ENCODE results near the gene SHANK1.

DNA sequence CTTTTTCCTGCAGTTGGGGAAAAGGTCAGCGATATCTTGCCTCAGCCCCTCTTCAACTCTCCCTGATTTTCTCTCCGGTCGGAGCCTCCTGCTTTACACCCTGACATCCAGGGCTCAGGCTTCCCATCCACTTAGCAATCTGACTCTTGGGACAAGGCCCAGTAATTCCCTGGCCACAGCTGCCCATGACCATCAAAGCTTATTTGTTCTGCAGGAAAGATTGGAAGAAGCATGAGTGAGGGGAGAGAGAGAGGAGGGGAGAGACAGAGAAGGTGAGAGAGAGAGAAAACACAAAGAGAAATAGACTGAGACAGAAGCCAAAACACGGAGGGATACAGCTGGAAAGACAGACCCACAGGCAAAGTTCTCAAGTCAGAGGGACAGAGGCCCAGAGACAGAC, 93.6 kb downstream of the SHANK1 start:
- TF ChIP-seq, protein P1, sequence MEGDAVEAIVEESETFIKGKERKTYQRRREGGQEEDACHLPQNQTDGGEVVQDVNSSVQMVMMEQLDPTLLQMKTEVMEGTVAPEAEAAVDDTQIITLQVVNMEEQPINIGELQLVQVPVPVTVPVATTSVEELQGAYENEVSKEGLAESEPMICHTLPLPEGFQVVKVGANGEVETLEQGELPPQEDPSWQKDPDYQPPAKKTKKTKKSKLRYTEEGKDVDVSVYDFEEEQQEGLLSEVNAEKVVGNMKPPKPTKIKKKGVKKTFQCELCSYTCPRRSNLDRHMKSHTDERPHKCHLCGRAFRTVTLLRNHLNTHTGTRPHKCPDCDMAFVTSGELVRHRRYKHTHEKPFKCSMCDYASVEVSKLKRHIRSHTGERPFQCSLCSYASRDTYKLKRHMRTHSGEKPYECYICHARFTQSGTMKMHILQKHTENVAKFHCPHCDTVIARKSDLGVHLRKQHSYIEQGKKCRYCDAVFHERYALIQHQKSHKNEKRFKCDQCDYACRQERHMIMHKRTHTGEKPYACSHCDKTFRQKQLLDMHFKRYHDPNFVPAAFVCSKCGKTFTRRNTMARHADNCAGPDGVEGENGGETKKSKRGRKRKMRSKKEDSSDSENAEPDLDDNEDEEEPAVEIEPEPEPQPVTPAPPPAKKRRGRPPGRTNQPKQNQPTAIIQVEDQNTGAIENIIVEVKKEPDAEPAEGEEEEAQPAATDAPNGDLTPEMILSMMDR (IDR thresholded peaks at IDR 0.05) = no peak
- TF ChIP-seq POLR2A (IDR thresholded peaks at IDR 0.05) = no peak
- TF ChIP-seq EP300 (IDR thresholded peaks at IDR 0.05) = no peak
- TF ChIP-seq POLR2AphosphoS5 (IDR thresholded peaks at IDR 0.05) = no peak

All from suprapubic skin (tissue), 4 donors.